HG02870 (cell line): ENCODE data around the gene ERICH3.
A peak's percentile ranks its signal among the peaks of the same experiment; 100 is the strongest.

Experiments used
- ATAC-seq: cut with Tn5 transposase; IDR thresholded peaks from one replicate; pipeline ENCODE4 v1.9.1; 2021; ENCODE audit warnings: mild to moderate bottlenecking, moderate library complexity; ENCODE audit not compliant: unreplicated experiment

The ERICH3 gene

GRCh38 chr1:74591949-74592348 is 81.6 kb downstream of the ERICH3 start:
- no peak for ATAC-seq

GRCh38 chr1:74590288-74590687 is 83.3 kb downstream of the ERICH3 start:
- ATAC-seq, result no peak

- no peak for ATAC-seq
Measured at GRCh38 chr1:74587888-74588287, 85.7 kb downstream of the ERICH3 start.

- ATAC-seq, result no peak
Measured at GRCh38 chr1:74586253-74586897, 87.2 kb downstream of the ERICH3 start.

GRCh38 chr1:74584185-74584584 is 89.4 kb downstream of the ERICH3 start:
- no peak for ATAC-seq

GRCh38 chr1:74583397-74583796 is 90.2 kb downstream of the ERICH3 start:
- ATAC-seq, result no peak

- peak; percentile 99 for ATAC-seq
Measured at GRCh38 chr1:74579425-74579824, 94.2 kb downstream of the ERICH3 start.

- ATAC-seq, result no peak
Measured at GRCh38 chr1:74578101-74578500, 95.5 kb downstream of the ERICH3 start.

- no peak for ATAC-seq
Measured at GRCh38 chr1:74571891-74572290, 101.7 kb downstream of the ERICH3 start.

- ATAC-seq, result no peak
Measured at GRCh38 chr1:74571493-74571800, 102.1 kb downstream of the ERICH3 start.

GRCh38 chr1:74570797-74571492 is 102.6 kb downstream of the ERICH3 start:
- ATAC-seq, result no peak

GRCh38 chr1:74549932-74550331 is 123.7 kb downstream of the ERICH3 start:
- ATAC-seq, result no peak

GRCh38 chr1:74548961-74549750 is 124.4 kb downstream of the ERICH3 start:
- ATAC-seq, result no peak

GRCh38 chr1:74545821-74546220 is 127.8 kb downstream of the ERICH3 start:
- ATAC-seq, result no peak

GRCh38 chr1:74534241-74534640 is 139.4 kb downstream of the ERICH3 start:
- no peak for ATAC-seq

- no peak for ATAC-seq
Measured at GRCh38 chr1:74531796-74532195, 141.8 kb downstream of the ERICH3 start.

GRCh38 chr1:74530892-74531291 is 142.7 kb downstream of the ERICH3 start:
- no peak for ATAC-seq

- ATAC-seq, result no peak
Measured at GRCh38 chr1:74528123-74528522, 145.5 kb downstream of the ERICH3 start.

- no peak for ATAC-seq
Measured at GRCh38 chr1:74526708-74527107, 146.9 kb downstream of the ERICH3 start.

- ATAC-seq, result no peak
Measured at GRCh38 chr1:74523873-74524480, 149.6 kb downstream of the ERICH3 start.

GRCh38 chr1:74522148-74522547 is 151.4 kb downstream of the ERICH3 start:
- ATAC-seq, result no peak
